Measurements from ENCODE around the gene ASNSD1.

Gene ASNSD1

DNA sequence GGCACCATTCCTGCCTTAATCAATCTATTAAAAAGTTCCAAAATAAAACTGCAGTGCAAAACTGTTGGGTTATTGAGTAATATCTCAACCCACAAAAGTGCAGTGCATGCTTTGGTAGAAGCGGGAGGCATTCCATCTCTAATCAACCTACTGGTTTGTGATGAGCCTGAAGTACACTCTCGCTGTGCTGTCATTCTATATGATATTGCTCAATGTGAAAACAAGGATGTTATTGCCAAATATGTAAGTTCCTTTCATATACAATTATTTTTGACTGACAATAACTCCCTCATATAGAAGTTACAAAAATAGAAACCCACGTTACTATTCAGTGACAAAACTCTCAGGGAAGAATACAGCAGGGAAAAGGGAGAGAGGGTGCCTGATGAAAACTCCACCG is 58.3 kb downstream of the ASNSD1 start:
- Histone ChIP-seq H3K27me3 (ENCODE audit: control insufficient read depth in 3 of 3, insufficient read depth in 3 of 3, low read depth in 1 of 3, low read length in 3 of 3) (no peaks in the 10 kb centered on the region), H2BK12ac (ENCODE audit: low read length) (no peak overlapping the region), H3K4me3 (ENCODE audit: low read length in 2 of 2) (no peak overlapping the region), H3K18ac (ENCODE audit: low read length) (no peak overlapping the region), H2BK120ac (ENCODE audit: low read depth, low read length) (no peak overlapping the region), H3K14ac (ENCODE audit: low read length) (no peak overlapping the region), H3K4ac (ENCODE audit: low read length) (no peak overlapping the region), H3K27ac (replicated peaks; ENCODE audit: low read length) (no peak overlapping the region), H3K9me3 (replicated peaks in 1 of 2; ENCODE audit: control insufficient read depth in 2 of 2, insufficient read depth in 1 of 2, low read depth in 1 of 2, low read length in 2 of 2) (no peaks in the 10 kb centered on the region), H3K4me1 (ENCODE audit: control insufficient read depth in 2 of 2, insufficient read depth in 1 of 2, low read depth in 1 of 2, low read length in 2 of 2) (no peaks in the 10 kb centered on the region), H4K8ac (ENCODE audit: low read depth, low read length) (no peak overlapping the region), H2BK5ac (ENCODE audit: low read length) (no peak overlapping the region), H2BK15ac (ENCODE audit: low read length) (no peak overlapping the region), H3K79me1 (ENCODE audit: low read depth, low read length) (no peaks in the 10 kb centered on the region), H3K9ac (ENCODE audit: low read depth, low read length, poor library complexity) (no peak overlapping the region), H3K23ac (ENCODE audit: low read depth, low read length, poor library complexity) (no peak overlapping the region), H3K4me2 (ENCODE audit: insufficient read depth, low read length, poor library complexity, severe bottlenecking) (no peak overlapping the region), H2AFZ (ENCODE audit: low read length) (no peak overlapping the region), H2AK5ac (ENCODE audit: low read depth, low read length) (no peak overlapping the region), H3K36me3 (replicated peaks in 1 of 2; ENCODE audit: control insufficient read depth in 2 of 2, insufficient read depth in 2 of 2, low read length in 2 of 2) (no peaks in the 10 kb centered on the region), H4K91ac (ENCODE audit: low read depth, low read length, poor library complexity) (no peak overlapping the region)
- no CpG with 5 or more reads among the region's 4 CpGs for WGBS, 2 donors (ENCODE audit: extremely low coverage in 2 of 2, insufficient read length in 2 of 2, insufficient replicate concordance in 1 of 2)
- DNase-seq (ENCODE audit: low spot score) = no peak
